Tongue (tissue), 2 donors: Measurements from ENCODE around the gene KHDC1. TPM values are rescaled to one million over a fixed set of nuclear protein-coding genes. Genes with fewer than 3 reads are reported as not detected.
"Not testable (repeated sequence)": the region's sequence is repeated elsewhere in the genome, so short reads cannot be mapped to it uniquely, and the experiment has no call there.

Experiments
- DNase-seq: peaks from one replicate; pipeline ENCODE4 v3.0.0-alpha.2; 2015
- total RNA-seq: library from RNA; depleted of rRNA; stranded (reverse); fragments of >200 nt; gene quantifications from one replicate; pipeline ENCODE4 v1.2.3, GENCODE V29; 2014

Gene KHDC1
- total RNA-seq = 3.2 TPM

GRCh38 chr6:73262671-73263569 is at the start of gene KHDC1:
TSS of gene KHDC1 (minus strand) at chr6:73263196. CDS start at chr6:73242517, 20,679 bp downstream.
- DNase-seq = peak; percentile 81

DNA sequence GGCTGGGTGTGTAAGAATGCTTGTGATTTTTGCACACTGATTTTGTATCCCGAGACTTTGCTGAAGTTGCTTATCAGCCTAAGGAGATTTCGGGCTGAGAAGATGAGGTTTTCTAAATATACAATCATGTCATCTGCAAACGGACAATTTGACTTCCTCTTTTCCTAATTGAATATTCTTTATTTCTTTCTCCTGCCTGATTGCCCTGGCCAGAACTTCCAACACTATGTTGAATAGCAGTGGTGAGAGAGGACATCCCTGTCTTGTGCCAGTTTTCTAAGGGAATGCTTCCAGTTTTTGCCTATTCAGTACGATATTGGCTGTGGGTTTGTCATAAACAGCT is 47.5 kb upstream of the KHDC1 start:
- not testable (repeated sequence) for DNase-seq

- peak; percentile 74 for DNase-seq
These were observed 46.9 kb upstream of the KHDC1 start for GRCh38 chr6:73309785-73310502.

GRCh38 chr6:73309535-73309784 is 46.5 kb upstream of the KHDC1 start:
- DNase-seq = peak; percentile 63

GRCh38 chr6:73308712-73309534 is 45.9 kb upstream of the KHDC1 start:
- DNase-seq = no peak

- DNase-seq = not testable (repeated sequence)
These were observed 40.8 kb upstream of the KHDC1 start for GRCh38 chr6:73303773-73304172.

DNA sequence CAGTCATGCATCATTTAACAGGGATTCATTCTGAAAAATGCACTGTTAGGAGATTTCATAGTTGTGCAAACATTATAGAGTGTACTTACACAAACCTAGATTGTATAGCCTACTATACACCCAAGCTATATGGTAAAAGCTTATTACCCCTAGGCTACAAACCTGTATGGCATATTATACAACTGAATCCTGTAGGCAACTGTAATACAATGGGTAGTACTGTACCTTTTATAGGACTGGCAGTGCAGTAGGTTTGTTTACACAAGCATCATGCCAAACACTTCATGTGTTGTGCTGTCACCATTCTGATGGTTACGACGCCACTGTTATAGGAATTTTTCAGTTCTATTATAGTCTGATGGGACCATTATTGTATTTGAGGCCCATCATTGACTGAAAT is 39.3 kb upstream of the KHDC1 start:
- no peak for DNase-seq

- DNase-seq = peak; percentile 53
These were observed 36.4 kb upstream of the KHDC1 start for GRCh38 chr6:73299151-73299971.

GRCh38 chr6:73293331-73293730 is 30.3 kb upstream of the KHDC1 start:
- no peak for DNase-seq

DNA sequence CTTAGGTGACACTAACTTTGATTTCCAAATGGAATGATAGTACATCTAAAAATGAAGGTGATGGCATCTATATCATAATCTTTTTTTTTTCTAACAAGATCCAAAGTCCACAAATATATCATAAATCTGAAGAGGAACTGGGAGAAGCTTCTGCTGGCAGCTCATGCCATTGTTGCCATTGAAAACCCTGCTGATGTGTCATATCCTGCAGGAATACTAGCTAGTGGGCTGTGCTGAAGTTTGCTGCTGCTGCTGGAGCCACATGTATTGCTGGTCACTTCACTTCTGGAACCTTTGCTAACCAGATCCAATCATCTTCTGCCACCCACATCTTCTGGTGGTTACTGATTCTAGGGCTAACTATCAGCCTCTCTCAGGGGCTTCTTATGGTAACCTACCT is 27.4 kb upstream of the KHDC1 start:
- no peak for DNase-seq

- no peak for DNase-seq
These were observed 23.8 kb upstream of the KHDC1 start for GRCh38 chr6:73286752-73287151.

DNA sequence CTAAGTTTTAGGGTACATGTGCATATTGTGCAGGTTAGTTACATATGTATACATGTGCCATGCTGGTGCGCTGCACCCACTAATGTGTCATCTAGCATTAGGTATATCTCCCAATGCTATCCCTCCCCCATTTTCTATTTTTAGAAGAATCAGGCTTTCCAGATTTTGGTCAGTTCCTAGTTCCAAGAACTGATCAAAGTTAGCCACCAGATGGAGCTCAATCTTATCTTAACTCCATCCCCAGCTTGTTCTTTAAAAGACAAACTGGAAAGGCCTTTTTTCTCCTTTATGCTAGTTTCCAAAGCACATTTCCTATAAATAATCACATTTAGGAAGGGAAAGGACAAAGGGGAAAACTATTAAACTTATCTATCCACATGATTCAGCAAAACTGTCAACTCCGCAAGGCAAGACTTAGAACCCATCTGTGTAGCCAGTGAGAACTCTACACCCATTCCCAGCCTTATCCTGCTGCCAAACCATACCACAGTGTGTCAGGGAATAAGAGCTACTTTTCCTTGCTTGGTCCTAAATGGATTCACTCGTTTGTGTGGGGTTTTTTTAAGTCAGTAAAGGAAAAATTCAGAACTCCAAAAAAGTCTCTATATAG is 22.8 kb upstream of the KHDC1 start:
- DNase-seq = peak; percentile 54

- DNase-seq = no peak
These were observed 19.9 kb upstream of the KHDC1 start for GRCh38 chr6:73282871-73283270.

DNA sequence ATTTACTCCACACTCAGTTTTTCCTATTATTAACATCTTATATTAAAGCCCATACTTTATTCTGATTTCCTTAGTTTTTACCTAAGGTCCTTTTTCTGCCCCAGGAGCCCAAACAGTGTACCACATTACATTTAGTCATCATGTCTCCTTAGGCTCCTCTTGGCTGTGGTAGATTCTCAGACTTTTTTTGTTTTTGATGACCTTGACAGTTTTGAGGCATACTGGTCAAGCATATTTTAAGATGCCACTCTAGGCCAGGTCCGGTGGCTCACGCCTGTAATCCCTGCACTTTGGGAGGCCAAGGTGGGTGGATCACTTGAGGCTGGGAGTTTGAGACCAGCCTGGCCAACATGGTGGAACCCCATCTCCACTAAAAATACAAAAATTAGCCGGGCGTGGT is 18.7 kb upstream of the KHDC1 start:
- DNase-seq = not testable (repeated sequence)

GRCh38 chr6:73269296-73269695 is 6.3 kb upstream of the KHDC1 start:
- not testable (repeated sequence) for DNase-seq

DNA sequence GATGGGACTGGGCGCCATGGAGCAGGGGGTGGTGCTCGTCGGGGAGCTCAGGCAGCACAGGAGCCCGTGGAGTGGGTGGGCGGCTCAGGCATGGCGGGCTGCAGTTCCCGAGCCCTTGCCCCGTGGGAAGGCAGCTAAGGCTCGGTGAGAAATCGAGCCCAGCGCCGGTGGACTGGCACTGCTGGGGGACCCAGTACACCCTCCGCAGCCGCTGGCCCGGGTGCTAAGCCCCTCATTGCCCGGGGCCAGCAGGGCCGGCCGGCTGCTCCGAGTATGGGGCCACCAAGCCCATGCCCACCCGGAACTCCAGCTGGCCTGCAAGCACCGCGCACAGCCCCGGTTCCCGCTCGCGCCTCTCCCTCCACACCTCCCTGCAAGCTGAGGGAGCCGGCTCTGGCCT is 5.9 kb upstream of the KHDC1 start:
- not testable (repeated sequence) for DNase-seq

DNA sequence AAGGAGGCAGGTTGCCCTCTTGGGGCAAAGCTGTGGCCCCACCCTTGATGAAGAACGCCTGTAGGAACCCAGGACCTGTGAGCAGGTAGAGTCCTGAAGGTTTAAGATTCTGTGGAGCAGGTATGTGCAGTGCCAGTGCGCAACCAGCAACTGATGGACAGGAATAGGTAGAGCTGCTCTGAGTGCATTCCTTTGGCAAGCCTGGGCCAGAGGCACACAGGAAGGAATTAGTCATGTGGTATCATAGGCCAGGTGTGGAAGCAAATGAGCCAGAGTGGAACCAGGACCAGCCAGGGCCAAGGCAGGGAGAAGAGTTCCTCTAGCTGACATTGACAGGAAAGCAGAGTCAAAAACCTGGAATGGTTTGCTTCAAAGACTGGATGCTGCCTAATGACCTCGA is 1.4 kb upstream of the KHDC1 start:
- no peak for DNase-seq

DNA sequence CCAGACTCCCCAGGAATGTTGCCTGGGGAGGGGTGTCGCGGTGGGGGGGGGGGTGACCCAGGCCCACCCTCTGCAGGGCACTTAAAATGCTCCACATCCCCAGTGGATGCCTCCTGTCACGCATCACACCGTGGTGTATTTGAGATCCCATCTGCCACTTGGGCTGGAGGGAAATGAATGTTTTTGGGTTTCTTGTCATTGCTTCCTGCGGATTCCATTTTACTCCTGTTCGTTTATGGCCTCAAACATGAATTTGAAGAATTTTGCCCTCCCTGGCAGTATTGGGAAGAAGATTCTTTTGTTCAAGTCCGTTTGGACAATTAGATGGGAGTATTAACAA is 544 bp upstream of the KHDC1 start:
- no peak for DNase-seq

GRCh38 chr6:73258721-73259120 is 4.3 kb downstream of the KHDC1 start:
- DNase-seq = no peak

- DNase-seq = not testable (repeated sequence)
These were observed 8.7 kb downstream of the KHDC1 start for GRCh38 chr6:73254323-73254722.

DNA sequence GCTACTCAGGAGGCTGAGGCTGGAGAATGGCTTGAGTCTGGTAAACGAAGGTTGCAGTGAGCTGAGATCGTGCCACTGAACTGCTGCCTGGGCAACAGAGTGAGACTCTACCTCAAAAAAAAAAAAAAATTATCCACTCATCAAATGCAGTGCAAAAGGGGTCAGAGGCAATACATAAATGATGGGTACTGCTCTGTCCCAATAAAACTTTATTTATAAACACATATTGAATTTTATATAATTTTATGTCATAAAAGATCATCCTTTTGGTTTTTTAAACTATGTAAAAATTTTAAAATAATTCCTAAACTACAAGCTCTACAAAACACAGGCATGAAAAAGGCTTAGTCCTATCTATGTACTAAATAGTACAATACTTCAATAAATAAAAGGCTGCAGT is 10.3 kb downstream of the KHDC1 start:
- no peak for DNase-seq

GRCh38 chr6:73250016-73250415 is 13.0 kb downstream of the KHDC1 start:
- DNase-seq = no peak
